Activated CD8-positive, alpha-beta memory T cell treated with anti-CD3 and anti-CD28 coated beads for 36 hours (primary cell): ENCODE data around the gene RIMBP3B. TPM values are rescaled to one million over a fixed set of nuclear protein-coding genes. Genes with fewer than 3 reads are reported as not detected.
"Not testable (repeated sequence)": the region's sequence is repeated elsewhere in the genome, so short reads cannot be mapped to it uniquely, and the experiment has no call there.

Experiments used
- CTCF ChIA-PET: fragments of 350-600 bp; sonication (Branson Sonifier 250); formaldehyde crosslinking; loops from one replicate; lab custom pipeline; 2021; ENCODE audit warnings: antibody characterized with exemption; lab: Charles Lee
- POLR2A ChIA-PET: fragments of 350-600 bp; sonication (Branson Sonifier 250); formaldehyde crosslinking; loops from one replicate; lab custom pipeline; 2021; ENCODE audit warnings: antibody characterized with exemption; lab: Charles Lee
- total RNA-seq, 2 experiments: library from RNA; stranded (reverse); gene quantifications; one replicate each; pipeline ENCODE4 v1.2.3, GENCODE V29; 2021

Gene RIMBP3B, protein sequence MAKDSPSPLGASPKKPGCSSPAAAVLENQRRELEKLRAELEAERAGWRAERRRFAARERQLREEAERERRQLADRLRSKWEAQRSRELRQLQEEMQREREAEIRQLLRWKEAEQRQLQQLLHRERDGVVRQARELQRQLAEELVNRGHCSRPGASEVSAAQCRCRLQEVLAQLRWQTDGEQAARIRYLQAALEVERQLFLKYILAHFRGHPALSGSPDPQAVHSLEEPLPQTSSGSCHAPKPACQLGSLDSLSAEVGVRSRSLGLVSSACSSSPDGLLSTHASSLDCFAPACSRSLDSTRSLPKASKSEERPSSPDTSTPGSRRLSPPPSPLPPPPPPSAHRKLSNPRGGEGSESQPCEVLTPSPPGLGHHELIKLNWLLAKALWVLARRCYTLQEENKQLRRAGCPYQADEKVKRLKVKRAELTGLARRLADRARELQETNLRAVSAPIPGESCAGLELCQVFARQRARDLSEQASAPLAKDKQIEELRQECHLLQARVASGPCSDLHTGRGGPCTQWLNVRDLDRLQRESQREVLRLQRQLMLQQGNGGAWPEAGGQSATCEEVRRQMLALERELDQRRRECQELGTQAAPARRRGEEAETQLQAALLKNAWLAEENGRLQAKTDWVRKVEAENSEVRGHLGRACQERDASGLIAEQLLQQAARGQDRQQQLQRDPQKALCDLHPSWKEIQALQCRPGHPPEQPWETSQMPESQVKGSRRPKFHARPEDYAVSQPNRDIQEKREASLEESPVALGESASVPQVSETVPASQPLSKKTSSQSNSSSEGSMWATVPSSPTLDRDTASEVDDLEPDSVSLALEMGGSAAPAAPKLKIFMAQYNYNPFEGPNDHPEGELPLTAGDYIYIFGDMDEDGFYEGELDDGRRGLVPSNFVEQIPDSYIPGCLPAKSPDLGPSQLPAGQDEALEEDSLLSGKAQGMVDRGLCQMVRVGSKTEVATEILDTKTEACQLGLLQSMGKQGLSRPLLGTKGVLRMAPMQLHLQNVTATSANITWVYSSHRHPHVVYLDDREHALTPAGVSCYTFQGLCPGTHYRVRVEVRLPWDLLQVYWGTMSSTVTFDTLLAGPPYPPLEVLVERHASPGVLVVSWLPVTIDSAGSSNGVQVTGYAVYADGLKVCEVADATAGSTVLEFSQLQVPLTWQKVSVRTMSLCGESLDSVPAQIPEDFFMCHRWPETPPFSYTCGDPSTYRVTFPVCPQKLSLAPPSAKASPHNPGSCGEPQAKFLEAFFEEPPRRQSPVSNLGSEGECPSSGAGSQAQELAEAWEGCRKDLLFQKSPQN (N-terminal part only)
- under 1 TPM; 0.42 to 0.46 TPM for total RNA-seq

GRCh38 chr22:21383701-21384467 is at the start of gene RIMBP3B:
Gene RIMBP3B, plus strand, starts transcription at chr22:21383751. Its CDS starts 108 bp downstream, at chr22:21383859.
- CTCF ChIA-PET, POLR2A ChIA-PET: not testable (repeated sequence)

DNA sequence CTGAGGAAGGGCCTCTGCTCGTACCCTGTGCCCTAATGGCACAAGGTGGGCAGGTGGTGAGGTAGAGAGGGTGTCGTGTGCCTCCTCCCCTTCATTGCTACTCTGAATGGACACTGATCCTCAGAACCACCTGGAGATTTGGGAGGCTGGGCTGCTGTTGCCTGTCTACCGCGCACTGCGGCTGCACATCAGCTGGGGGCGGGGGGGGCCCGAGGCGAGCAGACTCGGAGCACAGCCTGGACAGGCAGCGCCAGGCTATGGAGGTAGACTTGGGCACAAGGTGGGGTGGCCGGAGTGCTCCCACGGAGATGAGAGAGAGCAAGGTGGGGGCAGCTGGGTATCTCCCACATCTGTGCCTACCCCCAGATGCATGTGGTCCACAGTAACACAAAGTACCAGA is 26.0 kb upstream of the RIMBP3B start:
- POLR2A ChIA-PET, CTCF ChIA-PET: not testable (repeated sequence)

DNA sequence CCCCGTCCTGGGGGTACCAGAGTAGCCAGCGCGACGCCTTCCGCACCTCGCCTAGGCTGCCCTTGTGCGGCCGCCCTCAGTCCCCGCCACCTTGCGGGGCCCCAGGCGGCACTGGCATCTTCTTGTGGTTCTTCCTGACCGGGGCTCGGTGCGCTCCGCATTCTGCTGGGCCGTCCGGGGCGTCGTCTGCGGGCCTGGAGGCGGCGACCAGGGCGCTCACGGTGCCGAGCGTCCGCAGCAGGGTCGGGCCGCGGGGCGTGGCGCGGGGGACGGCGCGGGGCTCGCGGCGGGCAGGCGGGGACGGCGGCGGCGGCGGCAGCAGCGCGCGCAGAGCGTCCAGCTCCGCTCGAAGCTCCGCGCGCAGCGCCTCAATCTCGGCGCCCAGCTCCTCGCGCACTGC is 23.0 kb upstream of the RIMBP3B start:
- POLR2A ChIA-PET = not testable (repeated sequence)

DNA sequence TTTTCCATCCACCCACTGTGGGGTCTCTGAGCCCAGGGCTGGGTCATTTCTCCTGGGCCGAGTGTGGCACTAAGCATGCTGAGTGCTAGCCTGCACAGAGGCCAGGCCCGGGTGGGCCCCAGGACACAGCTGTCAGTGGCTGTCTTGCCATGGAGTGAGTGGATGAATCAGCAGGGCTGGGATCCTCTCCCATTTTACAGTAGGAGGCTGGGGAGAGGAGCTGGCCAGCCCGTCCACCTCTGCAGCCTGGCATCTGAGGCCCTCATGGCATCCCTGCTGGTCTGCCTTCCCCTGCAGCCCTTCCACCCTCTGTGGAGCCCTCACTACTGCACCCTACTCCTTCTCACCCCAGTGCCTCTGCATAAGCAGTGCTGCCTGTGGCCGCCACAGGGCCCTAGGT is 21.1 kb upstream of the RIMBP3B start:
- POLR2A ChIA-PET, CTCF ChIA-PET: not testable (repeated sequence)

More for the DNA sequence above, 23.0 kb upstream of the RIMBP3B start:
- CTCF ChIA-PET = not testable (repeated sequence)

GRCh38 chr22:21363061-21363460 is 20.5 kb upstream of the RIMBP3B start:
- POLR2A ChIA-PET, CTCF ChIA-PET: not testable (repeated sequence)

DNA sequence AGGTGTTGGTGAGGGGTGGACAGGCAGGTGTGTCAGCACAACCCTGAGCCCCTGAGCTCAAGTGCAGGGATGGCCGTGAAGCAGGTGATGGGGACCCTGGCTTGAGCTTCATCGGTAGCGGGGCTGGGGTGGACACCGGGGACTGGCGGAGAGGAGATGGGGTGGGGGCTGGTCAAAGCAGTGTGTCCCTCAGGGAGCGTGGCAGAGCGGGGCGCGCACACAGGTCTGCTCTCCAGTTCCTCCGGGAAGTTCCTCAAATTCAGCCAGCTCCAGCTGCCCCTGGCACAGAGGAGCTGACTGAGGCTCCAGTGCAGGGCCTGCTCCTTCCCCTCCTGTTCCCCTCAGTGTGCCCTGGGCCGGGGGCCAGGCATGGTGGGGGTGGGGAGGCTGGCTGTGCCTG is 19.7 kb upstream of the RIMBP3B start:
- POLR2A ChIA-PET, CTCF ChIA-PET: not testable (repeated sequence)

GRCh38 chr22:21364362-21364761 is 19.2 kb upstream of the RIMBP3B start:
- CTCF ChIA-PET, POLR2A ChIA-PET: not testable (repeated sequence)

DNA sequence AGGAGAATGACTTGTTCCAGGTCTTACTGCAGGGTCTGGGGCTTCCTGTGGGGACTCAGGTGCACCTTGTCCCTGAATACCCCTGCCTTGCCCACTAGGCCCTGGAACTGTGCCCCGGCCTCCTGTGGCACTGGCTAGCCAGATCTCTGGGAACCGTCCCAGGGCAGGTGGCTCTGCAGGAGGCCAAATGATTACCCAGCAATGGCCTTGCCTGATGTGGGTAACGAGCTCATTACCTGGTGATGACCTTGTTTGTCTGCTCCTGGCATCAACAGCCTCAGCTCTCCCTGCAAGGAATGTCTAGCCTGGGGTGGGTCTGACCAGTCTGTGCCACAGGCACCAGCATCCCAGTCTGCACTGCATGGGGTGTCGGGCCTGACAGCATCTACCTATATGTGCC is 18.2 kb upstream of the RIMBP3B start:
- CTCF ChIA-PET, POLR2A ChIA-PET: not testable (repeated sequence)

DNA sequence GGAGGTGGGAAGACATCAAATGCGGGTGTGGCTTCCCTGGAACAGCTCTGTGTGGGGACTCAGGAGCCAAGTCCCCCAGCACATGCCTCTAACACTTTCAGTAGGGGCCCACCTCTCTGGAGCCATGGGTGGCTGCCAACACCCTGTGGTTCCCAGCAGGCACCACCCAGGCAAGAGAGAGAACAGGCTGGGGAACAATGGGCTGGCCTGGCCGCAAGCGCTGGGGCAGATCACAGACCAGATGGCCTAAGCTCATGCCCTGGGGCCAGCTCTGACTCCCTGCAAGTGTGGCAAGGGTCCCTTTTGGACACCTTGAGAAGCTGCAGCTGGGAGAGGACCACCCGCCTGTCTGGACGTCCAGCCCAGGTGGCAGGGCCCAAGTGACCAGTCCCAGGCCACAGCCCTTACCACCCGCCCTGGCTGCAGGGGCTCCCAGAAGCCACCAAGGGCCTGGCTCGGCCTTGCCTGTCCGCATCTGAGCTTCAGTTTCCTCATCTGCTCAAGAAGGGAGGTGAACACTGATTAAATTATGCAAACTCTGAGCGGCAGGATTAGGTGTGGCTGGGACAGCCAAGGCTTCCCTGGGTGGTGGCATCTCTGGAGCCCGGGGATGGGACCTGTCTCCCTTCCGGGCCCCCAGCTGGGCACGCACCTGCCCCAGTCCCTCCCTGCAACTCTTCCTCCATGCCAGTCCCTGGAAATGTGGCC is 14.8 kb upstream of the RIMBP3B start:
- POLR2A ChIA-PET, CTCF ChIA-PET: not testable (repeated sequence)

- POLR2A ChIA-PET, CTCF ChIA-PET: not testable (repeated sequence)
These were observed 7.7 kb upstream of the RIMBP3B start for GRCh38 chr22:21375880-21376279.

DNA sequence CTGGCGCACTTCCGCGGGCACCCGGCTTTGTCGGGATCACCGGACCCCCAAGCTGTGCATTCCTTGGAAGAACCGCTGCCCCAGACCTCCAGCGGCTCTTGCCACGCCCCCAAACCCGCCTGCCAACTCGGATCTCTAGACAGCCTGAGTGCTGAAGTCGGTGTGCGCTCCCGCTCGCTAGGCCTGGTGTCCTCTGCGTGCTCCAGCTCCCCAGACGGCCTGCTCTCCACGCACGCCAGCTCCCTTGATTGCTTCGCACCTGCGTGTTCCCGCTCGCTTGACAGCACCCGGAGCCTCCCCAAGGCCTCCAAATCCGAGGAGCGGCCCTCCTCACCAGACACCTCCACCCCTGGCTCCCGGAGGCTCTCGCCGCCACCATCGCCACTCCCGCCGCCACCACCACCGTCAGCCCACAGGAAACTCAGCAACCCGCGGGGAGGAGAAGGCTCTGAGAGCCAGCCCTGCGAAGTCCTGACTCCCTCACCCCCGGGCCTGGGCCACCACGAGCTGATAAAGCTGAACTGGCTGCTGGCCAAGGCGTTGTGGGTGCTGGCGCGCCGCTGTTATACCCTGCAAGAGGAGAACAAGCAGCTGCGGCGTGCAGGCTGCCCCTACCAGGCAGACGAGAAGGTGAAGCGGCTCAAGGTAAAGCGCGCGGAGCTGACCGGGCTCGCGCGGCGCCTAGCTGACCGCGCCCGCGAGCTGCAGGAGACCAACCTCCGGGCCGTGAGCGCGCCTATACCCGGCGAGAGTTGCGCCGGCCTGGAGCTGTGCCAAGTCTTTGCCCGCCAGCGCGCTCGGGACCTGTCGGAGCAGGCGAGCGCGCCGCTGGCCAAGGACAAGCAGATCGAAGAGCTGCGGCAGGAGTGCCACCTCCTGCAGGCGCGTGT is 1.2 kb downstream of the RIMBP3B start:
- CTCF ChIA-PET, POLR2A ChIA-PET: not testable (repeated sequence)

- POLR2A ChIA-PET, CTCF ChIA-PET: not testable (repeated sequence)
These were observed 5.9 kb downstream of the RIMBP3B start for GRCh38 chr22:21389480-21389879.

DNA sequence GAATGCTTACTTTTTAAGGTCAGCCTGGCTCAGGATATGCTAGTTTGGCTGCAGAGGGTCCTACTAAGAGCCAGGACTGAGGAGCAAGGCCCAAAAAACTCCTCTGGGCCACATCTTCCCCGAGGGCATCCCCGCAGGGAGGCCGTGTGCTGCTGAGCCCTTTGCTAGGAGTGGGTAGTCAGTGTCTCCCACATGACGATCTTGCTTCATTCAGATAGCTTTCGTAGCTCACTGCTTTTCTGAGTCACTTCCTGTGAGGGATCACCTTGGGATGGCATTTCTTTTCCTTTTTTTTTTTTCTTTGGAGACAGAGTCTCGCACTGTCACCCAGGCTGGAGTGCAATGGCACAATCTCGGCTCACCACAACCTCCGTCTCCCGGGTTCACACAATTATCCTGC is 6.5 kb downstream of the RIMBP3B start:
- CTCF ChIA-PET, POLR2A ChIA-PET: not testable (repeated sequence)

GRCh38 chr22:21394613-21395012 is 11.1 kb downstream of the RIMBP3B start:
- CTCF ChIA-PET, POLR2A ChIA-PET: not testable (repeated sequence)

DNA sequence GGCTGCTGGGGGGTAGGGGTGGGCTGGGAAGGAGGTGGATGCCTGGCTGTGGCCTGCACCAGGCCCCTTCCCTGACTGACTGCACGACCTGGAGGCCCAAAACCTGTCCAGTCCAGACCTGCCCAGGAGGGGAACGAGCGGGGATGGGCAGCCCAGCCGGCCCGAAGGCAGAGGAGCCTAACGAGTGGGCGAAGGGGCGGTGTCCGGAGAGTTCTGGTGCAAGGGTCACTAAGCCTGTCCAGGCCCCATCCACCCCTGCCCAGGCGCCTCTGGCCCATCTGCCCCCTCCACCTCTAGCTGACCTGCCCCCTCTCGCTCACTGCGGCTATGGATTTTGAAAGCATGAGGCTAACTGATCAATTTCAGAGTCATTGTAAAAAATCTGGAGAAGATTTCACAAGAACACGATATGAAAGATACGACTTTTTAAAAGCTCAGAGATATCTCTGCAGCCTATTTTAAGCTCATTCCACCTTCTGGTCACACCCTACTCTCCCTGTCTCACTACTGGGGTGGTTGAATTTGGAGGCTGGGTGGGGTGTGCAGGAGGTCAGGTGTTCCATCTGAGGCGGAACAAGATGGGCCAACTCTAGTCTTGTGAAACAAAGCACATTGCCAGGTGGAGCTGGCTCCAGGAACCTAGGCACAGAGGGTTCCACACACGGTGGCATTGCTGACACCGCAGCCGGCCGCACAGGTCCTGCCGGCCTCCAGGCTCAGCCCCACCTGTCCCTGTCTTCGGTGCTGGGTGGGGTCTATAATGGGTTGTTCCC is 17.8 kb downstream of the RIMBP3B start:
- CTCF ChIA-PET, POLR2A ChIA-PET: not testable (repeated sequence)

DNA sequence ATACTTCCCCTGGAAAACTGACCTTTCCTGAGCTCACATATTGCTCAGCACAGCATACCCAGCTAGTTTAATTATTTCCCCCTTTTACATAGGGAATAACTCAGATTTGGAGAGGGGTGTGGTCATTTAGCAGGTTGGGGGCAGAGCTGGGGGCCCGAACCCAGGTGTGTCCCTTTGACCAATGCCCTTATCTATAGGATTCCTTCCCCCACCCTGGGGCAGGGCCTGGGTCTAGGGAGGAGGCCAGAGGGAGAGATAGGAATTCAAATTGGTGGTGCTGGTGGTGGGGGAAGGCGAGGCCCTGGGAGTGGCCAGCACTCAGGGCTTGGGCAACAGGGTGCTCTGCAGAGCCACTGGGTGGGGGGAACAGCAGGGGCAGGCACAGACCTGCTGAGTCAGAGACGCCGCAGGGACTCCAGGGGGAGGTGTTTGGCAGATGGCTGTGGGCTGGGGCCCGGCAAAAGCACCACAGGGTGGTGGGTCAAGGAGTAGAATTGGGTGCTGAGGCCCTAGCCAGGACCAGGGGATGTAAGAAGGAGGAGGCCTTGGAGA is 19.3 kb downstream of the RIMBP3B start:
- POLR2A ChIA-PET, CTCF ChIA-PET: not testable (repeated sequence)
